Bladder microvascular endothelial cell (primary cell): ENCODE measurements around the gene KPNA6. TPM values are rescaled to one million over a fixed set of nuclear protein-coding genes. Genes with fewer than 3 reads are reported as not detected.

Experiments
- total RNA-seq: library from RNA; depleted of rRNA; stranded (reverse); fragments of >200 nt; gene quantifications from 2 replicates; pipeline ENCODE4 v1.2.3, GENCODE V29; 2014

KPNA6 gene
- total RNA-seq, result 18.9 and 39.8 TPM in 2 replicates

GRCh38 chr1:32107742-32108661, at the start of gene KPNA6:
TSS of gene KPNA6 (plus strand) at chr1:32108056. CDS start at chr1:32108131, 75 bp downstream.

GRCh38 chr1:32072622-32073298, 35.1 kb upstream of the KPNA6 start, which contains the start of gene TMEM39B:
TSS of gene TMEM39B (plus strand) at chr1:32072939. CDS start at chr1:32073048, 109 bp downstream.

GRCh38 chr1:32179443-32180185, 71.8 kb downstream of the KPNA6 start, which contains the start of gene TXLNA:
TSS of gene TXLNA (plus strand) at chr1:32179675. CDS start at chr1:32180346, 671 bp downstream.

GRCh38 chr1:32200226-32201010, 92.6 kb downstream of the KPNA6 start, which contains the start of gene CCDC28B:
TSS of gene CCDC28B (plus strand) at chr1:32200595. CDS start at chr1:32201936, 1,341 bp downstream.

GRCh38 chr1:32205401-32206370, 97.8 kb downstream of the KPNA6 start, which contains the start of gene IQCC:
TSS of gene IQCC (plus strand) at chr1:32205671. CDS start at chr1:32205682, 11 bp downstream.

GRCh38 chr1:32208891-32209328, 101.1 kb downstream of the KPNA6 start, which contains the start of gene DCDC2B:
TSS of gene DCDC2B (plus strand) at chr1:32209089. CDS start at chr1:32209094, 5 bp downstream.

GRCh38 chr1:32221980-32222755, 114.3 kb downstream of the KPNA6 start, which contains the start of the genes EIF3I and TMEM234:
TSS of gene EIF3I (plus strand) at chr1:32222407. CDS start at chr1:32222442, 35 bp downstream.
TSS of gene TMEM234 (minus strand) at chr1:32222353. CDS start at chr1:32222322, 31 bp downstream.

Other genes starting within 250 kb of the KPNA6 start
- 158 and 317 TPM in 2 replicates for gene PTP4A2, start 169.7 kb upstream of the KPNA6 start, total RNA-seq
- 50.5 and 93.7 TPM in 2 replicates for gene KHDRBS1, start 94.2 kb upstream of the KPNA6 start, total RNA-seq
- gene TMEM39B, start 35.1 kb upstream of the KPNA6 start, total RNA-seq, result 9.2 and 13.5 TPM in 2 replicates
- 54.2 and 71.9 TPM in 2 replicates for gene TXLNA, start 71.6 kb downstream of the KPNA6 start, total RNA-seq
- gene CCDC28B, start 92.5 kb downstream of the KPNA6 start, total RNA-seq, result 13.9 and 16.3 TPM in 2 replicates
- 1.1 and 1.8 TPM in 2 replicates for gene IQCC, start 97.6 kb downstream of the KPNA6 start, total RNA-seq
- not detected in 2 replicates for gene DCDC2B, start 101.0 kb downstream of the KPNA6 start, total RNA-seq
- 10.7 and 13.8 TPM in 2 replicates for gene TMEM234, start 114.3 kb downstream of the KPNA6 start, total RNA-seq
- 260 and 269 TPM in 2 replicates for gene EIF3I, start 114.4 kb downstream of the KPNA6 start, total RNA-seq
- gene FAM167B, start 139.2 kb downstream of the KPNA6 start, total RNA-seq, result 7.8 and 23.5 TPM in 2 replicates
- 0.16 TPM in 1 of 2 replicates, not detected in the other for gene LCK, start 143.2 kb downstream of the KPNA6 start, total RNA-seq
- gene HDAC1, start 184.0 kb downstream of the KPNA6 start, total RNA-seq, result 175 and 184 TPM in 2 replicates
- 63.9 and 129 TPM in 2 replicates for gene MARCKSL1, start 228.2 kb downstream of the KPNA6 start, total RNA-seq